GM18526 (cell line): ENCODE measurements around the gene PKN3.

Source experiments
- POLR2A ChIP-seq: IDR thresholded peaks from 3 replicates; pipeline ENCODE4 v1.6.1; 2011; ENCODE audit not compliant: insufficient read length; ENCODE audit errors: extremely low read depth

The PKN3 gene

GRCh38 chr9:128706671-128707381, 4.5 kb downstream of the PKN3 start:
- TF ChIP-seq POLR2A = no peak

DNA sequence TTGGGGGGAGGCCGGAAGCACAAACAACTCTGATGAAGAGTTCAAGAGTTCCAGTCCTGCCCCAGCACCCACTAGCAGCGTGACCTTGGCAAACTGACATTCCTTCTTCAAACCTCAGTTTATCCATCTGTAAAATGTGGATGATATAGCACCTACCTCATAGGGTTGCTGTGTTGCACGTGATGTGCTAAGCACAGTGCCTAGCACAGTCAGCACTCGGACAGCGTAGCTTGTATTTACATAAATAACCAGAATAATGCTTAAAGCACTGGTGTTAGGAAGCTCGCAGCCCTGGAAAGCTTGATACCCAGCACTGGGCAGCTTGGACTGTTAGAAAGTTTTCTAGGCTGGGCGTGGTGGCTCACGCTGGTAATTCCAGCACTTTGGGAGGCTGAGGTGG, 5.1 kb downstream of the PKN3 start:
- TF ChIP-seq POLR2A = no peak

DNA sequence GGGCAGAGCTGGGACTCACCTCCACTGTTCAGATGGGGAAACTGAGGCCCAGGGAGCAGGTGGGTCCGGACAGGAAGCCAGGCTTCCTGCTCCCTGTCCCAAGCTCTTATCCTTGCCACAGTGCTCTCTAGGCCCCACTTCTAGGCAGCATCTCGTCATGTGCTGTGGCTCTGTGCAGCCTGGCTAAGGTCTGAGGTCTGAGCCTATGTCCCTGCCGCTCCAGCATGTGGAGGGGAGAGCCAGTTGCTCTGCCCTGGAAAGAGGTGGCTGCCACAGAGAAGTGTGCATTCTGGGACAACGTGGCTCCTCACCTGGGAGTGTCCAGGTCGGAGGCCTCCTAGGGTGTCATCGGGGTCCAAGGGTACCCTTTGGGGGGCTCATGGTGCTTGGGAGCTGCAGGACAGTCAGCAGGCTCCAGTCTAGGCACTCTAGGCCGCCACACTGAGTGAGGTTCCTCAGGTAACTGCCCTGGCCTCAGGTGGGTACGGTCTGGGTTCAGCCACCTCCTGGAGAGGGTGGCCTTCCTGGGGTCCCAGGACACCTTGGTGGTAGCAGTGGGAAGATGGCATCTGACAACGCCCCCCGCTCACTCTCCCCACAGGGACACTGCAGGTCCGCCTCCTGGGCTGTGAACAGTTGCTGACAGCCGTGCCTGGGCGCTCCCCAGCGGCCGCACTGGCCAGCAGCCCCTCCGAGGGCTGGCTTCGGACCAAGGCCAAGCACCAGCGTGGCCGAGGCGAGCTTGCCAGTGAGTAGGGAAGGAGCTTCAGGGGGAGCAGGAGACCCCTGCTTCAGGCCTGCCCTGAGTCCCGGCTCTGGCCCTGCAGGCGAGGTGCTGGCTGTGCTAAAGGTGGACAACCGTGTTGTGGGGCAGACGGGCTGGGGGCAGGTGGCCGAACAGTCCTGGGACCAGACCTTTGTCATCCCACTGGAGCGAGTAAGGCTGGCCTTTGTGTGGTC, 10.4 kb downstream of the PKN3 start:
- no peak for TF ChIP-seq POLR2A

DNA sequence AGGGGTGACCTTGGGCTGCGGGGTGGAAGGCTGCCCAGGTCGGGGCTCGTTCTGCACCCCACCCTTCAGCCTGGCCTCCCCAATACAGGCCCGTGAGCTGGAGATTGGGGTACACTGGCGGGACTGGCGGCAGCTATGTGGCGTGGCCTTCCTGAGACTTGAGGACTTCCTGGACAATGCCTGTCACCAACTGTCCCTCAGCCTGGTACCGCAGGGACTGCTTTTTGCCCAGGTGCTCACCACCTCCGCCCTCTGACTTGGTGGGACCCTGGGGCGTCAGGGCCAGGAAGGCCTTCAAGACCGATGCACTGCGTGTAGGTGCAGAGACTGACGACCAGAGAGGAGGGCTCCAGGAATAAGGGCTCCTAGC, 11.1 kb downstream of the PKN3 start:
- TF ChIP-seq POLR2A = no peak

DNA sequence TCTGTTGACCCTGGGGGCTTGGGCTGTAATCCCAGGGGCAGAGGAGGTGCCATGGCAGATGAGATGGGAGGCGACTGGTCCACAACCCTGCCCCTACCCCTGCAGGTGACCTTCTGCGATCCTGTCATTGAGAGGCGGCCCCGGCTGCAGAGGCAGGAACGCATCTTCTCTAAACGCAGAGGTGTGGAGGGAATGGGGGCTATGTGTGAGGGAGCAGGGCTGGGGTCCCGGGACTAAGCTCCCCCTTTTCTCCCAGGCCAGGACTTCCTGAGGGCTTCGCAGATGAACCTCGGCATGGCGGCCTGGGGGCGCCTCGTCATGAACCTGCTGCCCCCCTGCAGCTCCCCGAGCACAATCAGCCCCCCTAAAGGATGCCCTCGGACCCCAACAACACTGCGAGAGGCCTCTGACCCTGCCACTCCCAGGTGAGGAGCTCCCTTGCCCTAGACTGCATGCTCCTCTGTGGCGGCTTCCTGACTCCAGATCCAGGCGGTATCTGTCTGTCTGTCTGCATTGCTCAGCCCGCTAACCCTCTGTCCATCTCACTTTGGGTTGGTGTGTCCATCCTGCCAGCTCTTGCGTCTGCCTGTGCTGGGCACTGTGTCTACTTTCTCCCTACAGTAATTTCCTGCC, 11.8 kb downstream of the PKN3 start:
- no peak for TF ChIP-seq POLR2A

DNA sequence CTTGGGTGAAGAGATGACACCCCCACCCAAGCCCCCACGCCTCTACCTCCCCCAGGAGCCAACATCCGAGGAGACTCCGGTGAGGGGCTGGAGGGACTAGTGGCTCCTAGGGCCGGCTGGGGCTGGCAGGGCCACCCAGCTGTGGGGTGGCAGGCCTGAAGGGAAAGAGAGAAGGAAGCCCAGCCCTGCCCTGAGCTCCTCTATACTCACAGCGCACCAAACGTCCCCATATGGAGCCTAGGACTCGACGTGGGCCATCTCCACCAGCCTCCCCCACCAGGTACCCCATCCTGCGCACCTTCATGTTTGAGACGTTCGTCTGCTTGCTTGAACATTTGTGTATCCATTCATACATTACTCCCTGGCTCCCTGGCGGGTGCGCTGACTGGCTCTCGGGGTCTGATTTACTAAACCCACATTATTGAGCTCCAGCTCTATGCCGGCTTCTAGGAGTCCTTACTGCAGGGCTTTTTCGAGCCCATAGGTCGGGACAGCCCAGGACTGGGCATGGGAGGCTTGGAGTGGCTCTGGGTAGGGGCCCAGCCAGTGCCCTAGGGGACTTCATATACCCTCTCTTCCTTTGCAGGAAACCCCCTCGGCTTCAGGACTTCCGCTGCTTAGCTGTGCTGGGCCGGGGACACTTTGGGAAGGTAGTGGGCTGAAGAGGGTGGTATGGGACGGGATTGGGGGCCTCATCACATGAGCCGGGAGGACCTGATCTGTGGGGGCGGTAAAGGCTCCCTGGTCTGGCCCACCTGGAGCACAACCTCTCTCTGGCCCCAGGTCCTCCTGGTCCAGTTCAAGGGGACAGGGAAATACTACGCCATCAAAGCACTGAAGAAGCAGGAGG, 12.5 kb downstream of the PKN3 start:
- no peak for TF ChIP-seq POLR2A

DNA sequence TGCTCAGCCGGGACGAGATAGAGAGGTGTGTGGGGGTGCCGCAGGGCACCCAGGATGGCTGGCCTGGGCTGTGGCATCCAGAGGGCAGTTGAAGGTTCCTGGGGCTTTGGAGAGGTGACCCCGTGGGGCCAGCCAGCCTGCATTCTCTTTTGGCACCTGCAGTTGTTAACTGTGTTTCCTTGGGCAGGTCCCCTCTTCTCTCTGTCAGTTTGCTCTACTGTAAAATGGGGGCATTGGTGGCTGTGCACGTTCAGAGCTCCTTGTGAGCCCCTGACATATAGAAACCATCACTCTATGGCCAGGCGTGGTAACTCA, 13.1 kb downstream of the PKN3 start:
- no peak for TF ChIP-seq POLR2A

GRCh38 chr9:128716581-128717254, 14.4 kb downstream of the PKN3 start:
- TF ChIP-seq POLR2A = no peak

DNA sequence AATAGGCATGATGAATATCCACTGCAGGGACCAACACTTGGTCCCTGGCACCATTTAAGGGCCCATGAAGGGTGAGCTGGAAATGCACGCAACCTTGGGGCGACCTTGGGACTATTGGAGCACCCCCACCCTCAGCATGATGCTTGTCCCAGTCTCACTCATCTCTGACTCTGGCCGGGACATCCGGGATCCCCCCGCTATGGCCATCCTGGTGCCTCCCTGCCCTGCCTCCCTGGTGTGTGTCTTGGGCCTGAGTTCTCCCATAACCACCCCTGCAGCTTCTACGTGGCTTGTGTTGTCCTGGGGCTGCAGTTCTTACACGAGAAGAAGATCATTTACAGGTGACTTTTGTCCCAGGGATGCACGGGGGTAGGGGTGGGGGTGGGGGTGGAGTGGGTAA, 15.7 kb downstream of the PKN3 start:
- TF ChIP-seq POLR2A = no peak

DNA sequence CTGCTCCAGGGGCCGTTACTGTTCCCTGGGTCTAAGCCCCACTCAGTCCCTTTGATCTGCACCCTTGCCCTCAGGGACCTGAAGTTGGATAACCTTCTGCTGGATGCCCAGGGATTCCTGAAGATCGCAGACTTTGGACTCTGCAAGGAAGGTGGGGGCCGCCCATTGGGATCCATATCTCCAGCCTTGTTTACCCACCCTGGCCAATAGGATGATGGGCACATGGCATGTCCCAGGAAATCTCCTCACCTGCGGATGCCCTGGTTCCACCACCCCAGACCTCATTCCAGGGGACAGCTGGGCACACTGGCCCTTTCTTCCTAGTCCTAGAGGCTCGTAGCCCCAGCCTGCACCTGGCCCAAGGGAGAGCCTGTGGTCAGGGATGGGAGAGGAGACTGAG, 16.2 kb downstream of the PKN3 start:
- TF ChIP-seq POLR2A = no peak

GRCh38 chr9:128719919-128720605, 17.8 kb downstream of the PKN3 start:
- no peak for TF ChIP-seq POLR2A

- TF ChIP-seq POLR2A = no peak
Observed at GRCh38 chr9:128720841-128721486, 18.7 kb downstream of the PKN3 start.

- TF ChIP-seq POLR2A = no peak
Observed at GRCh38 chr9:128721487-128722010, 19.2 kb downstream of the PKN3 start.
